GM12872 (cell line): ENCODE data around the gene MIEN1.

Source experiments
- CTCF ChIP-seq: IDR thresholded peaks from 3 replicates; pipeline ENCODE4 v1.5.1; 2011; ENCODE audit warnings: low read depth, mild to moderate bottlenecking, low read length, moderate library complexity; ENCODE audit not compliant: insufficient read depth

MIEN1 gene

DNA sequence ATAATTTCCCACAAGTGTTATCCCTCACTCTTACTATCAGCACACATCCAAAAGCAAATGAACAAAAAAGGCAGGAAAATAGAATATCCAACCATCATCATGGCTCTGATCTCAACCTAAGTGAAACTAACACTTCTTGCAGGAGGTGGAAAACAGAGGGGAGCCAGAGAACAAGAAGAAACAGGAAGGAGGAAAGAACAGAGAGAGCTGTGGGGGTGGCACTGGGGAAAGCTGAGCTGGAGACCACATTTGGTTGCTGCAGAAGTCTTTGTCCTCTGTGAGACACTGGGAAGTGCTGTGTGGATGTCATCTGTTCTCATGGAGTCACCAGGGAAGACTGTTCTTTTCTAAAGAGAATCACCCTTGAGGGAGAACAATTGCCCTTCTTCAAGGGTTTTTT lies 42.1 kb upstream of the MIEN1 start:
- TF ChIP-seq CTCF, result no peak

DNA sequence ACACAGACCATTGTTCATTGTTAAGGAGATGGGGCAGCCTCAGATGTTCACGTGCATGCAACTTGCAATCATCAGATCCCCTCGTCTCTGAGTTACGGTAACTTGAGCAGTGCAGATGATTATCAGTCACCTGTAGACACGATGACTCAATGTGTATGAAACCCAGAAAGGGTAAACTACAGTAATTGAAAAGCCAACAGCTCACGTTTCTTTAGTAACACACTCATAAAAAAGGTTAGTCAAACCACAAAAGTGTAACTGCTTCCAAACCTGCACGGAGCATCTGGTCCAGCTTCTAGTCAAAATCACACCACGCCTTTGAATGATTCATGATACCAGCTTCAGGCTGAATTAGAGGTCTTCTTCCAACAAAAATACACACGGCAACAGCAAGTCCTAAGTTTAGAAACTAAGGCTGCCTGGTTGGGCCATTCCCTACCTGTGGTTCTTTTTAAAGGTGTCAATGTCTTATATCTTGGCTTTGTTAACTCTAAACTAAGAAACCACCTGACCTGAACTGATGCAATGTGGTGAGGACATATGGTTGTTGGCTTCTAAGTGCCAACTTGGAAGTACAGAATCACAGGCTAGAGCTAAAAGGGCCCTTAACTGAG lies 39.7 kb upstream of the MIEN1 start:
- no peak for TF ChIP-seq CTCF

- no peak for TF ChIP-seq CTCF
These were observed 36.8 kb upstream of the MIEN1 start for GRCh38 chr17:39767147-39767546.

DNA sequence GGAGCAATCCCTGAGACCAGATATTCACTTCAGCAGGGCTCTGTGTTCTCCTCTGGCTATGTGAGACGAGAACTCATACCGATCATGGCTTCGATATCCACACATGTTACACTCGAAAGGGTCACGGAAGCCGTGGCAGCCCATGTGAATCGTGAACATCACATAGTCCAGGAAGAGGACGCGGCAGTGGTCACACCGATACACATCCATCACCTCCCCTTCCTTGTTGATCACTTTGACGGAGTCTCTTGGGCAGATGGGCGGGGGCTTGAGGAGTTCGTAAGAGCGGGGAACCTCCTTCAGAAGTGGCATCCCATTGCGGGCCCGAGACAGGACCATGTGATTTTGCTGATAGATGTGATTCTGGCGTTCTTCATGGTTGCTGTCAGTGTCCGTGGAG lies 35.4 kb upstream of the MIEN1 start:
- TF ChIP-seq CTCF, result no peak

GRCh38 chr17:39765175-39765574 lies 34.8 kb upstream of the MIEN1 start:
- no peak for TF ChIP-seq CTCF

GRCh38 chr17:39763051-39763820 lies 32.9 kb upstream of the MIEN1 start:
- TF ChIP-seq CTCF, result no peak

GRCh38 chr17:39761861-39762496 lies 31.6 kb upstream of the MIEN1 start:
- no peak for TF ChIP-seq CTCF
